ENCODE data around the gene ALG1. TPM values are rescaled to one million over a fixed set of nuclear protein-coding genes. Genes with fewer than 3 reads are reported as not detected.

The ALG1 gene
- total and polyA plus RNA-seq, 2 of the 13 experiments (the other 11 are each of a cell fraction or from before 2014, with no cell fraction given) = 43.3 to 75.6 TPM

- TF ChIP-seq ZBTB10 (CRISPR knock-in tag; IDR thresholded peaks at IDR 0.05; ENCODE audit: borderline replicate concordance) = 0 out of 2 replicates have a peak, but pooled peaks have one; percentile 48
- TF ChIP-seq ELK4 (CRISPR knock-in tag; IDR thresholded peaks at IDR 0.05; ENCODE audit: borderline replicate concordance) = no peak; the same call in 1 of the 2 replicates
- TF ChIP-seq THAP11 (CRISPR knock-in tag; IDR thresholded peaks at IDR 0.05) = peak; percentile 91
- peak; percentile 81 for TF ChIP-seq TIGD3 (CRISPR knock-in tag; IDR thresholded peaks at IDR 0.05; ENCODE audit: borderline replicate concordance)
- TF ChIP-seq ZFAT (CRISPR knock-in tag; conservative IDR thresholded peaks at IDR 0.05) = peak; percentile 92
- TF ChIP-seq, protein P1, sequence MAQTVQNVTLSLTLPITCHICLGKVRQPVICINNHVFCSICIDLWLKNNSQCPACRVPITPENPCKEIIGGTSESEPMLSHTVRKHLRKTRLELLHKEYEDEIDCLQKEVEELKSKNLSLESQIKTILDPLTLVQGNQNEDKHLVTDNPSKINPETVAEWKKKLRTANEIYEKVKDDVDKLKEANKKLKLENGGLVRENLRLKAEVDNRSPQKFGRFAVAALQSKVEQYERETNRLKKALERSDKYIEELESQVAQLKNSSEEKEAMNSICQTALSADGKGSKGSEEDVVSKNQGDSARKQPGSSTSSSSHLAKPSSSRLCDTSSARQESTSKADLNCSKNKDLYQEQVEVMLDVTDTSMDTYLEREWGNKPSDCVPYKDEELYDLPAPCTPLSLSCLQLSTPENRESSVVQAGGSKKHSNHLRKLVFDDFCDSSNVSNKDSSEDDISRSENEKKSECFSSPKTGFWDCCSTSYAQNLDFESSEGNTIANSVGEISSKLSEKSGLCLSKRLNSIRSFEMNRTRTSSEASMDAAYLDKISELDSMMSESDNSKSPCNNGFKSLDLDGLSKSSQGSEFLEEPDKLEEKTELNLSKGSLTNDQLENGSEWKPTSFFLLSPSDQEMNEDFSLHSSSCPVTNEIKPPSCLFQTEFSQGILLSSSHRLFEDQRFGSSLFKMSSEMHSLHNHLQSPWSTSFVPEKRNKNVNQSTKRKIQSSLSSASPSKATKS (CRISPR knock-in tag; IDR thresholded peaks at IDR 0.05) = no peak
- TF ChIP-seq, protein P2, sequence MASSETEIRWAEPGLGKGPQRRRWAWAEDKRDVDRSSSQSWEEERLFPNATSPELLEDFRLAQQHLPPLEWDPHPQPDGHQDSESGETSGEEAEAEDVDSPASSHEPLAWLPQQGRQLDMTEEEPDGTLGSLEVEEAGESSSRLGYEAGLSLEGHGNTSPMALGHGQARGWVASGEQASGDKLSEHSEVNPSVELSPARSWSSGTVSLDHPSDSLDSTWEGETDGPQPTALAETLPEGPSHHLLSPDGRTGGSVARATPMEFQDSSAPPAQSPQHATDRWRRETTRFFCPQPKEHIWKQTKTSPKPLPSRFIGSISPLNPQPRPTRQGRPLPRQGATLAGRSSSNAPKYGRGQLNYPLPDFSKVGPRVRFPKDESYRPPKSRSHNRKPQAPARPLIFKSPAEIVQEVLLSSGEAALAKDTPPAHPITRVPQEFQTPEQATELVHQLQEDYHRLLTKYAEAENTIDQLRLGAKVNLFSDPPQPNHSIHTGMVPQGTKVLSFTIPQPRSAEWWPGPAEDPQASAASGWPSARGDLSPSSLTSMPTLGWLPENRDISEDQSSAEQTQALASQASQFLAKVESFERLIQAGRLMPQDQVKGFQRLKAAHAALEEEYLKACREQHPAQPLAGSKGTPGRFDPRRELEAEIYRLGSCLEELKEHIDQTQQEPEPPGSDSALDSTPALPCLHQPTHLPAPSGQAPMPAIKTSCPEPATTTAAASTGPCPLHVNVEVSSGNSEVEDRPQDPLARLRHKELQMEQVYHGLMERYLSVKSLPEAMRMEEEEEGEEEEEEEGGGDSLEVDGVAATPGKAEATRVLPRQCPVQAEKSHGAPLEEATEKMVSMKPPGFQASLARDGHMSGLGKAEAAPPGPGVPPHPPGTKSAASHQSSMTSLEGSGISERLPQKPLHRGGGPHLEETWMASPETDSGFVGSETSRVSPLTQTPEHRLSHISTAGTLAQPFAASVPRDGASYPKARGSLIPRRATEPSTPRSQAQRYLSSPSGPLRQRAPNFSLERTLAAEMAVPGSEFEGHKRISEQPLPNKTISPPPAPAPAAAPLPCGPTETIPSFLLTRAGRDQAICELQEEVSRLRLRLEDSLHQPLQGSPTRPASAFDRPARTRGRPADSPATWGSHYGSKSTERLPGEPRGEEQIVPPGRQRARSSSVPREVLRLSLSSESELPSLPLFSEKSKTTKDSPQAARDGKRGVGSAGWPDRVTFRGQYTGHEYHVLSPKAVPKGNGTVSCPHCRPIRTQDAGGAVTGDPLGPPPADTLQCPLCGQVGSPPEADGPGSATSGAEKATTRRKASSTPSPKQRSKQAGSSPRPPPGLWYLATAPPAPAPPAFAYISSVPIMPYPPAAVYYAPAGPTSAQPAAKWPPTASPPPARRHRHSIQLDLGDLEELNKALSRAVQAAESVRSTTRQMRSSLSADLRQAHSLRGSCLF (CRISPR knock-in tag; IDR thresholded peaks at IDR 0.05; ENCODE audit: borderline replicate concordance) = peak; percentile 87; the same call in 1 of the 2 replicates
- peak; percentile 92 for TF ChIP-seq HES4 (CRISPR knock-in tag; IDR thresholded peaks at IDR 0.05; ENCODE audit: borderline replicate concordance)
- TF ChIP-seq ZNF451 (CRISPR knock-in tag; IDR thresholded peaks at IDR 0.05) = peak; percentile 75
- TF ChIP-seq NFYC (CRISPR knock-in tag; IDR thresholded peaks at IDR 0.05) = peak; percentile 12; the same call in 1 of the 2 replicates
- TF ChIP-seq DNMT1 (CRISPR knock-in tag; IDR thresholded peaks at IDR 0.05) = peak; percentile 8; the same call in 1 of the 2 replicates
- TF ChIP-seq ZSCAN20 (CRISPR knock-in tag; IDR thresholded peaks at IDR 0.05; ENCODE audit: borderline replicate concordance) = peak; percentile 90
- TF ChIP-seq ZFX (CRISPR knock-in tag; IDR thresholded peaks at IDR 0.05; ENCODE audit: low read depth) = peak; percentile 94
- TF ChIP-seq SOX5 (CRISPR knock-in tag; IDR thresholded peaks at IDR 0.05; ENCODE audit: borderline replicate concordance) = peak; percentile 50; the same call in 1 of the 2 replicates
- TF ChIP-seq SMARCC2 (IDR thresholded peaks at IDR 0.05) = no peak
Measured at GRCh38 chr16:5033256-5034166, 38.1 kb upstream of the ALG1 start, which contains the start of gene NAGPA (continued).
